Measurements from ENCODE around the gene SLC44A1. TPM values are rescaled to one million over a fixed set of nuclear protein-coding genes. Genes with fewer than 3 reads are reported as not detected.

Gene SLC44A1
- total RNA-seq: 29.1 and 38.5 TPM in 2 replicates

GRCh38 chr9:105244003-105244733 is at the start of gene SLC44A1:
Gene SLC44A1 (plus strand): TSS chr9:105244651. CDS start chr9:105244869, 218 bp downstream.

GRCh38 chr9:105447814-105448812 is 203.7 kb downstream of the SLC44A1 start, which contains the start of gene FSD1L:
Gene FSD1L (plus strand): TSS chr9:105448034. CDS start chr9:105448221, 187 bp downstream.

Other genes with a start within 250 kb of the SLC44A1 start
- gene FSD1L, start 203.4 kb downstream of the SLC44A1 start, total RNA-seq: 3.6 and 6.9 TPM in 2 replicates